Endodermal cell (in vitro differentiated cells): Measurements from ENCODE around the gene ANKDD1A. TPM values are rescaled to one million over a fixed set of nuclear protein-coding genes. Genes with fewer than 3 reads are reported as not detected.
A peak's percentile ranks its signal among the peaks of the same experiment; 100 is the strongest.

Experiments used
- DNase-seq: peaks from one replicate; pipeline ENCODE4 v3.0.0-alpha.2; 2017
- H3K27ac ChIP-seq: 2 replicates; pipeline ENCODE4 v1.5.1; 2013; ENCODE audit warnings: mild to moderate bottlenecking, low read depth, low read length, moderate library complexity
- H3K27me3 ChIP-seq: 2 replicates; pipeline ENCODE4 v1.6.1; 2013; ENCODE audit warnings: mild to moderate bottlenecking, low read length, moderate library complexity; ENCODE audit not compliant: insufficient read depth, control insufficient read depth, poor library complexity, severe bottlenecking
- H3K36me3 ChIP-seq: 2 replicates; pipeline ENCODE4 v1.7.0; 2013; ENCODE audit warnings: mild to moderate bottlenecking, low read length, moderate library complexity; ENCODE audit not compliant: control insufficient read depth, insufficient read depth
- H3K4me1 ChIP-seq: one replicate; pipeline ENCODE4 v1.7.0; 2013; ENCODE audit warnings: low read length; ENCODE audit not compliant: control insufficient read depth, insufficient read depth
- H3K4me3 ChIP-seq: 2 replicates; pipeline ENCODE4 v1.5.1; 2013; ENCODE audit warnings: mild to moderate bottlenecking, low read length, moderate library complexity
- H3K9ac ChIP-seq: 2 replicates; pipeline ENCODE4 v1.6.1; 2013; ENCODE audit warnings: mild to moderate bottlenecking, low read length, moderate library complexity; ENCODE audit not compliant: poor library complexity, severe bottlenecking; ENCODE audit errors: extremely low read depth
- H3K9me3 ChIP-seq: 2 replicates; pipeline ENCODE4 v1.6.1; 2013; ENCODE audit warnings: mild to moderate bottlenecking, low read length, moderate library complexity; ENCODE audit not compliant: control insufficient read depth
- H3K27ac Mint-ChIP-seq: 2 replicates; pipeline ENCODE4 v1.8.0; 2020; ENCODE audit warnings: mixed read lengths
- H3K27me3 Mint-ChIP-seq: 2 replicates; pipeline ENCODE4 v1.8.0; 2021; ENCODE audit warnings: mild to moderate bottlenecking, mixed read lengths; ENCODE audit not compliant: insufficient read depth
- H3K36me3 Mint-ChIP-seq: 2 replicates; pipeline ENCODE4 v1.8.0; 2020; ENCODE audit warnings: low read depth, mixed read lengths
- H3K4me1 Mint-ChIP-seq: 2 replicates; pipeline ENCODE4 v1.8.0; 2020; ENCODE audit warnings: mixed read lengths
- H3K4me3 Mint-ChIP-seq: 2 replicates; pipeline ENCODE4 v1.8.0; 2020; ENCODE audit warnings: mild to moderate bottlenecking, moderate library complexity, mixed read lengths
- H3K9me3 Mint-ChIP-seq: 2 replicates; pipeline ENCODE4 v1.8.0; 2020; ENCODE audit warnings: mild to moderate bottlenecking, mixed read lengths
- CTCF ChIP-seq: fragments of 200-600 bp; sonication (generic); conservative IDR thresholded peaks from 2 replicates; pipeline ENCODE4 v1.5.0; 2021; ENCODE audit warnings: antibody characterized with exemption, mild to moderate bottlenecking
- WGBS, 2 experiments: methylation state at CpG; one replicate each; pipeline versions ENCODE4 v1.1.5 to v1.1.7; 2013; ENCODE audit warnings: missing lambda C conversion rate in 2 of 2, mixed read lengths in 1 of 2; ENCODE audit not compliant: insufficient coverage in 1 of 2, insufficient read length in 1 of 2; 5-methylcytosine and 5-hydroxymethylcytosine counted together
- total RNA-seq, 2 donors: library from RNA; stranded (reverse); fragmentation: NEBNext Ultra II Directional in 1 of 2; extraction: Animal tissue kit (Norgen Biotek cat#: 25700) in 1 of 2; gene quantifications; 2 replicates in 1 of 2; 3 replicates in 1 of 2; pipeline ENCODE4 v1.2.1, GENCODE V29; 2021

The ANKDD1A gene
- total RNA-seq, 2 donors from 2014 or later = 22.5 to 30.0 TPM

- Histone ChIP-seq H3K9ac (peak overlapping the region; percentile 14), H3K9me3 (no peaks in the 10 kb centered on the region), H3K27me3 (no peaks in the 10 kb centered on the region), H3K4me1 (peaks cover 4% of the 10 kb centered on the region), H3K4me3 (no peak overlapping the region), H3K27ac (peak overlapping the region; percentile 61), H3K36me3 (peaks cover 44% of the 10 kb centered on the region)
- Mint-ChIP-seq H3K27ac (peak overlapping the region; percentile 80), H3K36me3 (peaks cover 46% of the 10 kb centered on the region), H3K9me3 (no peaks in the 10 kb centered on the region), H3K27me3 (no peaks in the 10 kb centered on the region), H3K4me3 (peak overlapping the region; percentile 16), H3K4me1 (peaks cover 21% of the 10 kb centered on the region)
- peak; percentile 22 for TF ChIP-seq CTCF
- DNase-seq = peak; percentile 69
- WGBS, 2 experiments = 27 to 34% methylated on average over 4 to 7 of the region's 7 CpGs
These were observed 67.6 kb downstream of the ANKDD1A start for GRCh38 chr15:64979252-64979710.

GRCh38 chr15:64981812-64982431 is 70.2 kb downstream of the ANKDD1A start:
- Mint-ChIP-seq H3K27ac (no peak overlapping the region), H3K4me3 (no peak overlapping the region), H3K27me3 (no peaks in the 10 kb centered on the region), H3K36me3 (peaks cover 34% of the 10 kb centered on the region), H3K9me3 (no peaks in the 10 kb centered on the region), H3K4me1 (peaks cover 26% of the 10 kb centered on the region)
- Histone ChIP-seq H3K9ac (no peak overlapping the region), H3K27ac (no peak overlapping the region), H3K36me3 (peaks cover 23% of the 10 kb centered on the region), H3K4me1 (peaks cover 4% of the 10 kb centered on the region), H3K4me3 (no peak overlapping the region), H3K27me3 (no peaks in the 10 kb centered on the region), H3K9me3 (no peaks in the 10 kb centered on the region)
- DNase-seq = no peak
- TF ChIP-seq CTCF = no peak
- 93 to 100% methylated on average over 4 to 6 of the region's 6 CpGs for WGBS, 2 experiments

DNA sequence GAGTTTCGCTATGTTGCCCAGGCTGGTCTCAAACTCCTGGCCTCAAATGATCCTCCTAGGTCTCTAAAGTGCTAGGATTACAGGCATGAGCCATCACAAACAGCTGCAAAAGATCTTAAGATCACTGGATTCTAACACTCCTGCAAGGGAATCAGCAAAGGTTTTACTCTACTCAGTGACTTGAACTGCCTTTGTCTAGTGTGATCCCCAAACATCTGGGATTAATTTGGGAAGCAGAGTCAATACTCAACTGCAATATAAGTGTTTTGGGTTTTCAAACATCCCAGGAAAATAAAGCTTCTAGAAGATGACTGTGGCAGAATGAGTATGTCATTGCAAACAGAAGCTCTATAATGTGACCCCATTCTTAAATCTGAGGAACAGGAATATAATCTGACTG is 70.8 kb downstream of the ANKDD1A start:
- H3K27ac Mint-ChIP-seq = no peak overlapping the region
- no peaks in the 10 kb centered on the region for H3K9me3 Mint-ChIP-seq
- H3K36me3 ChIP-seq = peaks cover 19% of the 10 kb centered on the region
- H3K4me3 ChIP-seq = no peak overlapping the region
- no peak for TF ChIP-seq CTCF
- H3K27ac ChIP-seq = no peak overlapping the region
- 93 to 95% methylated on average over 1 of the region's 1 CpG for WGBS, 2 experiments
- H3K4me1 ChIP-seq = peaks cover 4% of the 10 kb centered on the region
- no peaks in the 10 kb centered on the region for H3K27me3 Mint-ChIP-seq
- DNase-seq = no peak
- no peaks in the 10 kb centered on the region for H3K27me3 ChIP-seq
- no peak overlapping the region for H3K9ac ChIP-seq
- no peaks in the 10 kb centered on the region for H3K9me3 ChIP-seq
- H3K36me3 Mint-ChIP-seq = peaks cover 30% of the 10 kb centered on the region
- H3K4me1 Mint-ChIP-seq = peaks cover 26% of the 10 kb centered on the region
- no peak overlapping the region for H3K4me3 Mint-ChIP-seq
